Putamen (tissue), 1 donor: ENCODE measurements around the gene DPP7.
"Not testable (repeated sequence)": the region's sequence is repeated elsewhere in the genome, so short reads cannot be mapped to it uniquely, and the experiment has no call there.

Source experiments
- DNase-seq: peaks from one replicate; pipeline ENCODE4 v3.0.0-alpha.2; 2016; ENCODE audit warnings: low spot score

The DPP7 gene

GRCh38 chr9:137147793-137148160 is 33.2 kb upstream of the DPP7 start:
- DNase-seq: no peak

DNA sequence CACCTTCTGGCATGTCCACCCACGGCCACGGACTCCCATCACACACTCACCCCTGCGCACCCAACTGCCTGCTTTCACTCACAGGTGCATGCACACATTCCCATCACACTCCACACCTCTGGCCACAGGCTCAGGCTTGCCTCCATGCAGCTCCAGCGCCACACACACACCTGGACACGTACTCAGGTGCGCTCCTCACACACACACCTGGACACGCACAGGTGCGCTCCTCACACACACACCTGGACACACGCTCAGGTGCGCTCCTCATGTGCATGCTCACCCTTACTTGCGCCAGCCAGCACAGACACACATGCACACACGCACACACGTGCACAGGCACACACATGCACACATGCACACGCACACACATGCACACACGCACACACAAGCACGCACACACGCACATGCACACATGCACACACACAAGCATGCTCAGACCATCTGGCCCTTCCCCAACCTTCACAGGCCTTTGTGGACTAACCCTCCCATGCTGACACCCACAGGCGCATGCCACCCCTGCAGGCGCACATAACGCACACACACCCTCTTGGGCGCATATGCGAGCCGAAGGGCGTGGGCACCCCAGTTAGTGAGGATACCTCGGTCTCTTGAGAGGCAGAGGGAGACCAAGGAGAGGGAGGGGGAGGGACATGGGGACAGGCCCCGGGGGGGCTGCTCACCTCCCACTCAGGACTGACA is 32.7 kb upstream of the DPP7 start:
- DNase-seq: no peak

- no peak for DNase-seq
Observed at GRCh38 chr9:137146527-137146918, 32.0 kb upstream of the DPP7 start.

DNA sequence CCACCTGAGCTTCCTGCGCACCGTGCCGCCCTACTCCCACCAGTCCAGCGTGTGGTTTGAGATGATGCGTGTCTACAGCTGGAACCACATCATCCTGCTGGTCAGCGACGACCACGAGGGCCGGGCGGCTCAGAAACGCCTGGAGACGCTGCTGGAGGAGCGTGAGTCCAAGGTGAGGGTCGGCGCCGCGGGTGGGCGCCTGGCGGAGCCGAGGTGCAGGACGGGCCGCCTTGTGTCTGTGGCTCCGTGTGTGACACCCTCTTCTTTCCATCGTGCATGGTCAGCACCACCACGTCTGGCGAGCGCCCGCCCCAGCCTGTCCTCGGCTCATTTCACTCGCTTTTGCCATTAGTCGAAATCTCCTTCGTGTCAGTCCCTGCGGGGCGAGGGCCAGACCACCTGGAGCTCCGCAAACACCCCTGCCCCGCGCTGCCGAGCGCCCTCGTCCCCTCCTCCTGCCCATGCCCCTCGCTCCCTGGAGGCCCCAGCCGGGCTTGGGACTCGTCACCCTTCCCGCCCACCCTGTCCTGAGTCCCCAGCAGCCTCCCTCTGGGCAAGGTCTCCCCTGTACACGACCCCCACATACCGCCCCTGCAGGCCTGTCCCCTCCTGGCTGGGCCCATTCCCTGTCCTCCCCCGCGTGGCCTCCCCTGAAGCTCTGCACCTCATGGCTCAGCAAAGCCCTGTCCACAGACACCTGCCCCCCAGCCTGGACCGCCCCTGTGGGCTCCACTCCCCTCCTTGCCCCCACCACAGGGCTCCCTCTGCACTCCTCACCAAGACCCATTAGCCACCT is 31.4 kb upstream of the DPP7 start:
- no peak for DNase-seq

DNA sequence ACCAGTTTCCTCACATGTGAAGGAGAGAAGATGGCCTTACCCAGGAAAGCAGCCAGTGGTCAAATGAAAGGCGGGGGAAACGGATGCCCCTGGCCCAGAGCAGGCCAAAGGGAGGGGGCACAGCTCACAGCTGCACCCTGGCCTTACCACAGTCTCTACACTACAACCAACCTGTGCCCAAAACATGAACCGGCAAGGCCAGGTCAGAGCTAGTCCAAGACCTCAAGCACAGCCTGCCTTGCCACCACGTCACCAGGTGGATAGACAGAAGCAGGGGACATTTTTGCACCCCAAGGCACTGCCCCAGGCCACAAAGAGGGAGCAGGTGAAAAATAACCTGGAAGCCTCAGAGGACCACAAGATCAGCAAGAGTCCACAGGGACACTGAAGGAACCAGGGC is 28.9 kb upstream of the DPP7 start:
- DNase-seq: no peak

DNA sequence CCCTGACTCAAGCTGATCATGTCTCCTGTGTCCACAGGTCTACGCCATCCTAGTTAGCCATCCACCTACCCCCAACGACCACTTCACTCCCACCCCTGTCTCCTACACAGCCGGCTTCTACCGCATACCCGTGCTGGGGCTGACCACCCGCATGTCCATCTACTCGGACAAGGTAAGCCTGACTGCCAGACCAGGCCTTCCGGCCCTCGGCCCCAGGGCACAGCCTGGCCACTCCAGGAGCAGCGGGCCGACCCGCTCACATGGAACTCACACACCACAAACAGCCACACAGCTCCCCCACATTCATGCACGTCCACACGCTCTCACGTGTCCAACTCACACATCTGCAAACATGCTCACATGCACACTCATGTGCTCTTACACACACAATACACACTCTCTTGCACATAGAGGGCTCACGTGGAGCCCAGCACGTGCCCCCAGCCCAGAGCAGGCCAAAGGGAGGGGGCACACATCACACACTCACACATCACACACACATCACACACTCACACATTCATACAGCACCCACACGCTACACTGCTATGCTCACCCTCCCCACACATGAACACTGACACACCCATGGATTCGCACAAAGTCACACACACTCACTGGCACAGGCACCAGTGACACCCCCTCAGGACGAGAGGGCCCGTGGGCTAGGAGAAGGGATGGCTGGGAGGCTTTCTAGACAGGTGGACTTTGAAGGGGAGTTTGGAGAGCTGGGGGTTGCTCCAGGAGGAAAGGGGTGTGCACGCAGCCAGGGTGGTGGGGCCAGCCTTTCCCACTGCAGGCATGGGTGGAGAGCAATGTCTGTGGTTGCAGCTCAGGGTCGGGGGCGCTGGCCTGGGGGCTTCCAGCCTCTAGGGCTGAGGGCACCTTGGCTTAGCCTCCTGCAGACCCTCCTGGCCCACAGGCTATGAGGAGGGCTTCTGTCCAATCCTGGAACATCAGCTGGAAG is 27.7 kb upstream of the DPP7 start:
- DNase-seq: no peak

- DNase-seq: no peak
Observed at GRCh38 chr9:137141050-137141810, 26.7 kb upstream of the DPP7 start.

- DNase-seq: peak; percentile 81
Observed at GRCh38 chr9:137140151-137141012, 25.8 kb upstream of the DPP7 start.

GRCh38 chr9:137139468-137140150 is 25.1 kb upstream of the DPP7 start:
- no peak for DNase-seq

DNA sequence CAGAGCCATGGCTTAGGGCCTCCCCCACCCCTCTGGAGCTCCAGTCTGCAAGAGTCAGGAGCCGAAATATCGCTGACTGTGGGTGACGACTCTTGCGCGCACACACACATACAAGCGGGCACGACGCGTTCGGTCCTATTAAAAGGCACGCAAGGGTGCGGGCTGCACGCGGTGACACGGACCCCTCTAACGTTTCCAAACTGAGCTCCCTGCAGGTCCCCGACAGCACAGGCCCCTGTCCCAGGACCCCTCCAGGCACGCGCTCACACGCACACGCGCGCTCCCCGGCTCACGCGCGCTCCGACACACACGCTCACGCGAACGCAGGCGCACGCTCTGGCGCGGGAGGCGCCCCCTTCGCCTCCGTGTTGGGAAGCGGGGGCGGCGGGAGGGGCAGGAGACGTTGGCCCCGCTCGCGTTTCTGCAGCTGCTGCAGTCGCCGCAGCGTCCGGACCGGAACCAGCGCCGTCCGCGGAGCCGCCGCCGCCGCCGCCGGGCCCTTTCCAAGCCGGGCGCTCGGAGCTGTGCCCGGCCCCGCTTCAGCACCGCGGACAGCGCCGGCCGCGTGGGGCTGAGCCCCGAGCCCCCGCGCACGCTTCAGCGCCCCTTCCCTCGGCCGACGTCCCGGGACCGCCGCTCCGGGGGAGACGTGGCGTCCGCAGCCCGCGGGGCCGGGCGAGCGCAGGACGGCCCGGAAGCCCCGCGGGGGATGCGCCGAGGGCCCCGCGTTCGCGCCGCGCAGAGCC is 24.4 kb upstream of the DPP7 start, which contains the start of gene GRIN1:
GRIN1 (plus strand) TSS at position 433 of the 746 bp plus-strand sequence. CDS start 333 bp downstream, outside the sequence.
- peak; percentile 73 for DNase-seq

GRCh38 chr9:137138058-137138721 is 23.7 kb upstream of the DPP7 start:
- DNase-seq: peak; percentile 78

GRCh38 chr9:137136881-137137607 is 22.5 kb upstream of the DPP7 start:
- no peak for DNase-seq

DNA sequence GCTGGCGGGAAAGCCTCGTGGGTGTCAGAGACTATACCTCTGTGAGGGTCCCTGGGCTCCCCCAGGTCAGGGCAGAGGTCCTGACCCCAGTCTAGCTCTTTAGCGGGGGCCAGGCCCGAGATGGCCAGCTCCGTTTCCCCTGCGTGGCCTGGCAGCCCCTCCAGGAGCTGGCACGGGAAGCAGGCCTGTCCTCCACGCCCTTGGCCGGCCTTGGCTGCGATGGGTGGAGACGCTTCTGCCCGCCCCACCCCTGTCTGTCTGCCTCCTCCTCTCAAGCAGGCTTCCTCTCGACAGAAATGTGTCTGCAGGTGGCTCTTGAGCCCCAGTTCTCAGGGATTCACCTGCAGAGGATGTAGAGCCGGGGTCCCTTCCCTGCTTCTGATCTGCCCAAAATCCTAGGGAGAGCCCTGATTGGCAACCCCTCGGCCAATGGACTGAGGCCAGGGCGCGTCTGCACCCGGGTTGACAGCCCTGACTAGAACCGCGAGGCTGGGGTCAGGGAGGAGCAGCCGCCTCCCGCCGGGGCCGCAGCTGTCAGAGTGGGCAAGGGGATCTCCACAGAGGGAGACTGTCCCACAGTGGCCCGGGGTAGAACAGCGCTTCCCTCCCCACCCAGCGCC is 21.8 kb upstream of the DPP7 start:
- no peak for DNase-seq

GRCh38 chr9:137135154-137135553 is 20.6 kb upstream of the DPP7 start:
- DNase-seq: not testable (repeated sequence)

- DNase-seq: no peak
Observed at GRCh38 chr9:137134191-137134590, 19.7 kb upstream of the DPP7 start.

DNA sequence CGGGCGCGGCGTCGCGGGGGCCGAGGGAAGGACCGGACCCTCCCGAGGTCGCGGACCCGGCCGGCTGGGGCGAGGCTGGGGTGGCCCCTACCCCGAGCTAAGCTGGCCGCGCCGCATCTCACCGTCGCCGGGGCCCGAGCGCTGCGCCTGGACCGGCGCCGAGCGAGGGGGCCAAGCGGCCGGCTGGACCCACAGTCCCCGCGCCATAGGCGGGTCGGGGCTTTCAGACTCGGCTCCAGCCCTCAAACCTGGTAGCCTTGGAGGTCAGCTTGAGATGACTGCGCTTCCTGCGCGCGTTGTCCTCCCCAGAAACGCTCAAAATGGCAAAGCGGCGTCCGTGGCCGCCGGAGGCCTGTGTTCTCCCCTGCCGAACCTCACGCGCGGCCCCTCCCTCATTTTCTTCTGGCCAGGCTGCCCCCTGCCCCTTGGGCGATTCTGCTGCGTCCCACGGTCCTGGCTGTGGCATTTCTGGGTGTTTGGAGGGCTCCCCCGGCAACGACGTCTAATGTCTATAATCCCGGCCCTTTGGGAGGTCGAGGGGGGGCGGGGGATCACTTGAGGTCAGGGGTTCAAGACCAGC is 15.7 kb upstream of the DPP7 start:
- no peak for DNase-seq
